ENCODE measurements around the gene VANGL1.
A peak's percentile ranks its signal among the peaks of the same experiment; 100 is the strongest.

Gene VANGL1

GRCh38 chr1:115676498-115677181 is 34.9 kb downstream of the VANGL1 start:
- DNase-seq, result no peak
- no peak overlapping the region for H3K4me3 ChIP-seq
- no peak for TF ChIP-seq CTCF (IDR thresholded peaks at IDR 0.05)
- intact Hi-C loops (cut with DNase I; ENCODE audit: low total_unique reads), result no loop called here
- H3K36me3 ChIP-seq, result peaks cover 0 to 3% (median 0%) of the 10 kb centered on the region in 3 donors
- H3K27ac ChIP-seq, result peak overlapping the region in 1 of 2 donors; percentile 86
- no peaks in the 10 kb centered on the region for H3K9me3 ChIP-seq
- peaks cover 0 to 23% (median 15%) of the 10 kb centered on the region in 4 donors for H3K4me1 ChIP-seq
- no peaks in the 10 kb centered on the region for H3K27me3 ChIP-seq

GRCh38 chr1:115677182-115677555 is 35.4 kb downstream of the VANGL1 start:
- peak overlapping the region in 1 of 2 donors; percentile 86 for H3K27ac ChIP-seq
- H3K4me3 ChIP-seq, result no peak overlapping the region
- no peak for TF ChIP-seq CTCF (IDR thresholded peaks at IDR 0.05)
- no peak for DNase-seq
- H3K9me3 ChIP-seq, result no peaks in the 10 kb centered on the region
- peaks cover 0 to 23% (median 15%) of the 10 kb centered on the region in 4 donors for H3K4me1 ChIP-seq
- intact Hi-C loops (cut with DNase I; ENCODE audit: low total_unique reads), result no loop called here
- peaks cover 0 to 2% (median 0%) of the 10 kb centered on the region in 3 donors for H3K36me3 ChIP-seq
- no peaks in the 10 kb centered on the region for H3K27me3 ChIP-seq

- H3K4me3 ChIP-seq, result no peak overlapping the region
- intact Hi-C loops (cut with DNase I; ENCODE audit: low total_unique reads), result no loop called here
- no peaks in the 10 kb centered on the region for H3K9me3 ChIP-seq
- TF ChIP-seq CTCF (IDR thresholded peaks at IDR 0.05), result no peak
- peaks cover 0 to 6% (median 0%) of the 10 kb centered on the region in 3 donors for H3K36me3 ChIP-seq
- no peak for DNase-seq
- H3K4me1 ChIP-seq, result peaks cover 0 to 23% (median 15%) of the 10 kb centered on the region in 4 donors
- H3K27ac ChIP-seq, result peak overlapping the region in 1 of 2 donors; percentile 86
- no peaks in the 10 kb centered on the region for H3K27me3 ChIP-seq
Observed at GRCh38 chr1:115677565-115677964, 35.8 kb downstream of the VANGL1 start.

- Histone ChIP-seq H3K27me3 (no peaks in the 10 kb centered on the region), H3K4me1 (peaks cover 0 to 23% (median 15%) of the 10 kb centered on the region in 4 donors), H3K4me3 (no peak overlapping the region), H3K36me3 (peaks cover 0 to 9% (median under 1%) of the 10 kb centered on the region in 3 donors), H3K9me3 (no peaks in the 10 kb centered on the region), H3K27ac (peak overlapping the region; percentile 78 to 86)
- TF ChIP-seq CTCF (IDR thresholded peaks at IDR 0.05), result no peak
- no peak for DNase-seq
- intact Hi-C loops (cut with DNase I; ENCODE audit: low total_unique reads), result no loop called here
Observed at GRCh38 chr1:115678141-115678540, 36.4 kb downstream of the VANGL1 start.

- intact Hi-C loops (cut with DNase I; ENCODE audit: low total_unique reads), result no loop called here
- peak in 1 of 2 experiments; percentile 26 for TF ChIP-seq CTCF (IDR thresholded peaks at IDR 0.05)
- no peaks in the 10 kb centered on the region for H3K9me3 ChIP-seq
- peaks cover 0 to 23% (median 15%) of the 10 kb centered on the region in 4 donors for H3K4me1 ChIP-seq
- peak overlapping the region; percentile 20 to 23 for H3K4me3 ChIP-seq
- peak overlapping the region; percentile 78 to 86 for H3K27ac ChIP-seq
- no peaks in the 10 kb centered on the region for H3K27me3 ChIP-seq
- DNase-seq, result peak; percentile 73 to 91
- H3K36me3 ChIP-seq, result peaks cover 6 to 20% (median 6%) of the 10 kb centered on the region in 3 donors
Observed at GRCh38 chr1:115679141-115679611, 37.4 kb downstream of the VANGL1 start.
